ENCODE measurements around the gene PADI1.

DNA sequence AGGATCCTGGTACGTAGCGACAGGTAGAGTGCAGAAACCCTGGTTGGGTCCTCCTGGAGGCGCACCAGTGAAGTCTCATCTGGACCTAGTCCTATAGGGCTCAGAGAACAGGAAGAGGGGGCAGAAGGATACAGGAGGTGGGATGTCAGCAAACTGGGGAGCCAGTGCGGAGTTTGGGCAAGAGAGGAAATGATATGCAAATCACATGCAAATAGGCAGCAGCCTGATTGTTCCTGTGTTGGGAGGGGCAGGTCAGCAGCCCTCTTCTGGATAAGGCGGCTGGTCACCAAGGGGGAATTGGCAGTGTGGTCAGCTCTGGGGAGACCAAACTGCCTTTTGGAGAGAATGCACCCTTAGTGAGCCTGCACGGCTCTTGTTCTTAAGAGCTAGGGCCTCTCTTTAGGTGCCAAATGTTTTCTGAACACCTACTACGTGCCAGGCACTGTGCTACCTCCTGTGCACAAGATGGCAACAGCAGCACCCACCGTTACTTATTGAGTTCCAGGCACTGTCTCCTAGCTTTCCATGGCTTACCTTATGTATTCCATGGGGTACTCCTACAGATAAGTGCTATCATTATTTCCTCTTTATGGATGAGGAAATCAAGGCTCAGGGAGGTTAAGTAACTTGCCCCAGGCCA is 25.9 kb downstream of the PADI1 start:
- TF ChIP-seq FOXP2 (optimal IDR thresholded peaks at IDR 0.05; ENCODE audit: control extremely low read depth, extremely low read length, insufficient read depth) (no peak), EZH2 (IDR thresholded peaks at IDR 0.05) (no peak), POLR2AphosphoS5 (IDR thresholded peaks at IDR 0.05; ENCODE audit: borderline replicate concordance, low read depth, low read length) (no peak)
